Fibroblast of pulmonary artery (primary cell): Measurements from ENCODE around the gene GSX1.

ENCODE experiments used
- DNase-seq: peaks from one replicate; pipeline ENCODE4 v3.0.0-alpha.2; 2010; ENCODE audit warnings: low read depth
- H3K4me3 ChIP-seq: replicated peaks from 2 replicates; pipeline ENCODE4 v1.5.1; 2011; ENCODE audit warnings: low read depth, mild to moderate bottlenecking, control low read depth, low read length, moderate library complexity
- TF ChIP-seq, protein P1 (sequence below): IDR thresholded peaks from 2 replicates; pipeline ENCODE4 v1.5.1; 2011; ENCODE audit warnings: mild to moderate bottlenecking, control low read depth, low read length, inconsistent platforms; ENCODE audit errors: missing control alignments

GSX1 gene

DNA sequence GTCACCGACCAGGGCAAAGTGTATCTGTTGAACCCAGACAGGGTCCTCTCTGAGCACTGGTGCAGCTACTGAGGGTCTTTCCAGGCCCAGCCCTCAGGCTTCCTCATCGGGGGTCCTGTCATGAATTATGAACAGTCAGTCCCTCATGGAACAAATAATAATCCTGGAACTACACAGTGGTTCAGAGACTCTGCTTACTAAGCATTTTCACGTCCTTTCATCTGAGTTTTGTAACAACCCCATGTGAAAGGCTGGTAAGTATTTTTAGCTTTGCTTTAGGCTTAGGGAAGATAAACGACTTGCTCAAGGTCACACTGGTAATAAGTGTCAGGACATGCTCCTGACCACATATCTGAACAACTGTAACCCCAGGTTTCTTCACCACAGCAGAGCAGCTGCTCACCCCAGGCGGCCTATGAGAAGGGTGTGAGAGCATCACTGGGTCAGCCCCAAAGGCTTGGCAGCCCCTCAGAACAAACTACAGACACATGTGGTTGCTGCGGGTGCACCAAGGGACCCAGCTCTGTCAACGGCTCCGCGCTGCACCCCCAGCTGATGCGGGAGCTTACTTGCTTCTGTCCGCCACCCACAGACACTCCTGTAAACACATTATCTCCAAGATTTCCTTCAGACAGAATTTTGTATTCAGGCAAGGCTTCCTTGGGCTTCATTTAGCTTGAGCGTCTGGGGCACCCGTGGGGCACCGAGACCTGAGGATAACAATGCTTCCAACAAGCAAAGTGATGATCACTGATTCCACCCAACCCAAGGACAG is 19.4 kb upstream of the GSX1 start:
- TF ChIP-seq, protein P1, sequence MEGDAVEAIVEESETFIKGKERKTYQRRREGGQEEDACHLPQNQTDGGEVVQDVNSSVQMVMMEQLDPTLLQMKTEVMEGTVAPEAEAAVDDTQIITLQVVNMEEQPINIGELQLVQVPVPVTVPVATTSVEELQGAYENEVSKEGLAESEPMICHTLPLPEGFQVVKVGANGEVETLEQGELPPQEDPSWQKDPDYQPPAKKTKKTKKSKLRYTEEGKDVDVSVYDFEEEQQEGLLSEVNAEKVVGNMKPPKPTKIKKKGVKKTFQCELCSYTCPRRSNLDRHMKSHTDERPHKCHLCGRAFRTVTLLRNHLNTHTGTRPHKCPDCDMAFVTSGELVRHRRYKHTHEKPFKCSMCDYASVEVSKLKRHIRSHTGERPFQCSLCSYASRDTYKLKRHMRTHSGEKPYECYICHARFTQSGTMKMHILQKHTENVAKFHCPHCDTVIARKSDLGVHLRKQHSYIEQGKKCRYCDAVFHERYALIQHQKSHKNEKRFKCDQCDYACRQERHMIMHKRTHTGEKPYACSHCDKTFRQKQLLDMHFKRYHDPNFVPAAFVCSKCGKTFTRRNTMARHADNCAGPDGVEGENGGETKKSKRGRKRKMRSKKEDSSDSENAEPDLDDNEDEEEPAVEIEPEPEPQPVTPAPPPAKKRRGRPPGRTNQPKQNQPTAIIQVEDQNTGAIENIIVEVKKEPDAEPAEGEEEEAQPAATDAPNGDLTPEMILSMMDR, result no peak
- DNase-seq, result no peak
- no peak overlapping the region for H3K4me3 ChIP-seq

DNA sequence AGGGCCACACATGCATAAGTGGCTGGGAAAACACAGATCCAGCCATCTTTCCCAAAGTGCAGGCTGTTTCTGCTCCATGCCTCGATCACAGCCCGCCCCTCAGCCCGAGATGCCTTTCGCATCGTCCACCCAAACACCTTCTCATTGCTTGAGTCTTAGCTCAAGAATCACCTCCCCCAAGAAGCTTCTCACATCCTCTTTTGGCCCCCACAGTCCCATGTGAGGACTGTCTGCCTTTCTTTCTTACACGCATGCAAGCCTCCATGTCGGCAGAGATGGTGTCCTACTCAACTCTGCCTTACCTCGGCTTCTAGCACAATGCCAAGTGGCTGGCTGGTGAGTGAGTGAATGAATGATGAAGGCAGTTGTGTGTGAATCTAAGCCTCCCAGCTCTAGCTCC is 18.1 kb upstream of the GSX1 start:
- TF ChIP-seq, protein P1, result no peak
- no peak for DNase-seq
- no peak overlapping the region for H3K4me3 ChIP-seq

DNA sequence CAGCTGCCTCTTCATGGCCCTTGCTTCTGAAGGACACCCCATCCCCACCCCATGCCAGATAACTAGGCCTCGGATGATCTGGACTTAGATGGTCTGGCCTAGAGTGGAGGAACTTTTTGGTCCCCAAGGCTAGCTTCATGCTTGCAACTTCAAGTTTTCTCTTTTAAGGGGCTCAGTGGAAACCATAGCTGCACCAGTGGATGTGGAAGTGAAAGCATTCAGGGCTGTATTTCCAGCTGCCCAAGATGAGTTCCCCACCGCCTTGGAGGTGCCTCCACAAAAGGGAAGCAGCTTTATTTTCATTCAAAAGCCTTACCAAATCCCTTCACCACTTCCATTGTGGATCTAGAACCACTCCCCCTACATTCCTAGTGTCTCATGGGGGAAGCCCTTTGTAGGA is 17.6 kb upstream of the GSX1 start:
- H3K4me3 ChIP-seq, result no peak overlapping the region
- DNase-seq, result no peak
- TF ChIP-seq, protein P1, result no peak

DNA sequence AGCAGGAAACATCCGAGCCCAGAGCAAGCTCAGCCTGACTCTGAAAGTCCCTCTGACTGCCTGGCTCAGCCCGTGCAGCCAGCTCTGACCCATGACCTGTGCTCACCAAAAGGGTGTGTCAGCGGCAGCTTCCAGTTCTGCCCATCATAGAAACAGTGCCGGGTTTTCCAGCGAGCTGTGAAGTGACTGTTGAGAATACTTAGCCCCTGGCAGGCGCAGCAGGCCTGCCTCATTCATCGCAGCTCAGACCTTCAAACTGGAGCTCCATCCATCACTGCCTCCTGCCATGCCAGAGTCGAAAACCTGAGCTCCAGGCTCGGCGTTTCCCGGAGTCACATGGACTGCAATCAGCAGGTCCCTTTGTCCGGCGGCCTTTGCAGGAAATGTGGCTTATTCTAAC is 16.3 kb upstream of the GSX1 start:
- TF ChIP-seq, protein P1, result no peak
- no peak for DNase-seq
- H3K4me3 ChIP-seq, result no peak overlapping the region

DNA sequence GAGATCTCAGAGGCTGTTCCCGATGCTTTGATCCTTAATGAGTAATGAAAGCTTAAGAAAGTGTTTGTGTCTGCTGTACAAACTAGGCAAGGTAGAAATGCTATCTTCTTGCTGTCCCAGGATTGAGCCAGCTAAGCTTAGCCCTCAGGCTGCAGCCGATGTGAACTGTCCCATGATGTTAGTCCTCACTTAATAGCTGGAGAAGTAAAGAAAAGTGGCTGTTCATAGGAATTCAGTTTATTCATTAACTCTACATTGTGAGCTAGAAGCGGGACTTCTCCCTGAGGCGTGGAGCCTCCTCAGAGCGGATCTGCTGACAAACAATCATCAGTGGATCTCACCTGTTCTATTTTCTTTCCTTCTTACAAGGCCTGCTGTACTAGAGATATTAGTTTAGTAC is 10.1 kb upstream of the GSX1 start:
- DNase-seq, result no peak

DNA sequence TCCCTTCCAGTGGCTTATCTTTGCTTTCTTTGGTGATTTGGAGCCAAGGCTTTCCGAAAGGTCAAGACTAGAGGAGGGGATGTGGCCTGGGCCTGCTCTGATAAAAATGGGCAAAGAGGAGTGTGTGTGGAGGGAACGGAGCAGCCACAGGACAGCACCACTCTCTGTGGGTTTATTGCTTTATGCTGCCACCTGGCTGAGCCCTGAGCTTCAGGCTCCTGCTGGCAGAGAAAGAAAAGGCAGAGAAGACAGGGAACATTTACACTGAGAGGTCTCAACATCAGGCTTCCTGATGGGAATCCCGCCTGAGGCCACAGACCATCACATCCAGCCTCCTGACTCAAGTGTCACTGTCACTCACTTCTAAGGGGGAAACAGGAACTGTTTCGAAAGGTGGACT is 9.2 kb upstream of the GSX1 start:
- DNase-seq, result peak; percentile 17

More for the DNA sequence above, 10.1 kb upstream of the GSX1 start:
- no peak overlapping the region for H3K4me3 ChIP-seq
- TF ChIP-seq, protein P1, result no peak

More for the DNA sequence above, 9.2 kb upstream of the GSX1 start:
- no peak overlapping the region for H3K4me3 ChIP-seq
- TF ChIP-seq, protein P1, result peak; percentile 37
